ENCODE measurements around the gene TLN1. TPM values are rescaled to one million over a fixed set of nuclear protein-coding genes. Genes with fewer than 3 reads are reported as not detected.

The TLN1 gene
- polyA plus RNA-seq, 2 of the 4 experiments (the other 2 are of a cell fraction) = 65.5 to 108 TPM

DNA sequence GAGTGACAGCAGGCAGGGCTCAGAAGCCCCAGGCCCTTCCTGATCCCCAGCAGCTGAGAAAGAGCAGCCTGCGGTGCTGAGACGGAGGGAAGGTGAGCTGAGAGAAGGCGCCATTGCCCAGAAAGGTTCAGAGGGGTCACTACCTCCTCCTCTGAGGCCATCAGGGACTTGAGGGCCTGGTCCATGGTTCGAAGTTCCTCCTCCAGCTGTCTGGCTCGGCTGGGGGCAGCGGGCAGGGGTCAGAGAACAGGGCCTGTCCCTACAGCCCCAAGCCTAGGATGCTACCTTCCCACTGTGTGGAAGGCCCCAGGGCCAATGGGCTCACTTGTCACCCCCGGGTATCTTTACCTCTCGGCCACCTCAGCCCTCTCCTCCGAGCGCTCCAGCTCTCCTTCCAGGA lies 47.1 kb downstream of the TLN1 start:
- DNase-seq (ENCODE audit: low read depth in 1 of 2, low spot score in 1 of 2) (no peak), FAIRE-seq (no peak), ATAC-seq (no peak)
- Histone ChIP-seq H3K4me1 (peaks cover 47% of the 10 kb centered on the region), H3K4me3 (no peak overlapping the region), H3K9me3 (no peaks in the 10 kb centered on the region), H3K4me2 (no peak overlapping the region), H3K27ac (no peak overlapping the region)
- WGBS (ENCODE audit: missing lambda C conversion rate) = 97% methylated on average over 10 of the region's 10 CpGs
- CTCF ChIA-PET = interaction anchor here (0.7 to 18.3 kb wide), 7 partner anchors 12 to 204 kb away, joined by 3 to 498 read pairs (median 12); partner anchors contain the start of genes ARHGEF39, CA9, CCDC107 and RMRP
- POLR2A ChIA-PET = no interaction called here
- TF ChIP-seq KDM1A (IDR thresholded peaks at IDR 0.05; ENCODE audit: low read depth) (no peak), JUN (IDR thresholded peaks at IDR 0.05) (no peak), ZSCAN20 (CRISPR knock-in tag; IDR thresholded peaks at IDR 0.05) (no peak), HES2 (IDR thresholded peaks at IDR 0.05) (no peak), JUNB (IDR thresholded peaks at IDR 0.05) (no peak), CHD2 (IDR thresholded peaks at IDR 0.05; ENCODE audit: low read length, partially characterized antibody) (no peak), RNF2 (IDR thresholded peaks at IDR 0.05; ENCODE audit: borderline replicate concordance, low read depth) (no peak), SMC3 (IDR thresholded peaks at IDR 0.05) (no peak), NR3C1 (IDR thresholded peaks at IDR 0.05) (no peak), TP53 (CRISPR knock-in tag; IDR thresholded peaks at IDR 0.05) (no peak), POLR2A (IDR thresholded peaks at IDR 0.05; ENCODE audit: low read length) (no peak), FOSL2 (IDR thresholded peaks at IDR 0.05) (no peak), FOSL2 (CRISPR knock-in tag; IDR thresholded peaks at IDR 0.05) (no peak), MAFK (IDR thresholded peaks at IDR 0.05; ENCODE audit: partially characterized antibody) (no peak), ATOH8 (CRISPR knock-in tag; IDR thresholded peaks at IDR 0.05; ENCODE audit: low read depth) (no peak), BHLHE40 (IDR thresholded peaks at IDR 0.05; ENCODE audit: low read depth, low read length) (no peak), POLR2AphosphoS2 (conservative IDR thresholded peaks at IDR 0.05; ENCODE audit: low read length) (no peak), CBX2 (IDR thresholded peaks at IDR 0.05; ENCODE audit: borderline replicate concordance, low read depth) (no peak), EP300 (IDR thresholded peaks at IDR 0.05) (no peak)
- TF ChIP-seq, protein P1, sequence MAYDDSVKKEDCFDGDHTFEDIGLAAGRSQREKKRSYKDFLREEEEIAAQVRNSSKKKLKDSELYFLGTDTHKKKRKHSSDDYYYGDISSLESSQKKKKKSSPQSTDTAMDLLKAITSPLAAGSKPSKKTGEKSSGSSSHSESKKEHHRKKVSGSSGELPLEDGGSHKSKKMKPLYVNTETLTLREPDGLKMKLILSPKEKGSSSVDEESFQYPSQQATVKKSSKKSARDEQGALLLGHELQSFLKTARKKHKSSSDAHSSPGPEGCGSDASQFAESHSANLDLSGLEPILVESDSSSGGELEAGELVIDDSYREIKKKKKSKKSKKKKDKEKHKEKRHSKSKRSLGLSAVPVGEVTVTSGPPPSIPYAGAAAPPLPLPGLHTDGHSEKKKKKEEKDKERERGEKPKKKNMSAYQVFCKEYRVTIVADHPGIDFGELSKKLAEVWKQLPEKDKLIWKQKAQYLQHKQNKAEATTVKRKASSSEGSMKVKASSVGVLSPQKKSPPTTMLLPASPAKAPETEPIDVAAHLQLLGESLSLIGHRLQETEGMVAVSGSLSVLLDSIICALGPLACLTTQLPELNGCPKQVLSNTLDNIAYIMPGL (CRISPR knock-in tag; IDR thresholded peaks at IDR 0.05; ENCODE audit: borderline replicate concordance) = no peak

GRCh38 chr9:35683323-35683722 lies 48.7 kb downstream of the TLN1 start:
- peaks cover 43% of the 10 kb centered on the region for H3K4me1 ChIP-seq
- H3K9me3 ChIP-seq = no peaks in the 10 kb centered on the region
- DNase-seq (ENCODE audit: low read depth in 1 of 2, low spot score in 1 of 2) = no peak
- ATAC-seq = no peak
- 88% methylated on average over 2 of the region's 2 CpGs for WGBS (ENCODE audit: missing lambda C conversion rate)
- TF ChIP-seq, protein P1 (CRISPR knock-in tag; IDR thresholded peaks at IDR 0.05; ENCODE audit: borderline replicate concordance) = no peak
- no peak for TF ChIP-seq EHF (CRISPR knock-in tag; IDR thresholded peaks at IDR 0.05)
- TF ChIP-seq, protein P2, sequence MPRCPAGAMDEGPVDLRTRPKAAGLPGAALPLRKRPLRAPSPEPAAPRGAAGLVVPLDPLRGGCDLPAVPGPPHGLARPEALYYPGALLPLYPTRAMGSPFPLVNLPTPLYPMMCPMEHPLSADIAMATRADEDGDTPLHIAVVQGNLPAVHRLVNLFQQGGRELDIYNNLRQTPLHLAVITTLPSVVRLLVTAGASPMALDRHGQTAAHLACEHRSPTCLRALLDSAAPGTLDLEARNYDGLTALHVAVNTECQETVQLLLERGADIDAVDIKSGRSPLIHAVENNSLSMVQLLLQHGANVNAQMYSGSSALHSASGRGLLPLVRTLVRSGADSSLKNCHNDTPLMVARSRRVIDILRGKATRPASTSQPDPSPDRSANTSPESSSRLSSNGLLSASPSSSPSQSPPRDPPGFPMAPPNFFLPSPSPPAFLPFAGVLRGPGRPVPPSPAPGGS (IDR thresholded peaks at IDR 0.05) = no peak
- TF ChIP-seq, protein P3, sequence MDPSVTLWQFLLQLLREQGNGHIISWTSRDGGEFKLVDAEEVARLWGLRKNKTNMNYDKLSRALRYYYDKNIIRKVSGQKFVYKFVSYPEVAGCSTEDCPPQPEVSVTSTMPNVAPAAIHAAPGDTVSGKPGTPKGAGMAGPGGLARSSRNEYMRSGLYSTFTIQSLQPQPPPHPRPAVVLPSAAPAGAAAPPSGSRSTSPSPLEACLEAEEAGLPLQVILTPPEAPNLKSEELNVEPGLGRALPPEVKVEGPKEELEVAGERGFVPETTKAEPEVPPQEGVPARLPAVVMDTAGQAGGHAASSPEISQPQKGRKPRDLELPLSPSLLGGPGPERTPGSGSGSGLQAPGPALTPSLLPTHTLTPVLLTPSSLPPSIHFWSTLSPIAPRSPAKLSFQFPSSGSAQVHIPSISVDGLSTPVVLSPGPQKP (IDR thresholded peaks at IDR 0.05; ENCODE audit: low read depth, low read length) = no peak
- TF ChIP-seq CBX2 (IDR thresholded peaks at IDR 0.05; ENCODE audit: borderline replicate concordance, low read depth) = no peak
- no peak for TF ChIP-seq POLR2AphosphoS2 (conservative IDR thresholded peaks at IDR 0.05; ENCODE audit: low read length)
- TF ChIP-seq EHMT2 (IDR thresholded peaks at IDR 0.05; ENCODE audit: low read depth) = no peak
- TF ChIP-seq KDM5A (IDR thresholded peaks at IDR 0.05) = no peak
- no peak for TF ChIP-seq MAFK (IDR thresholded peaks at IDR 0.05; ENCODE audit: partially characterized antibody)
- no peak for TF ChIP-seq FOSB (CRISPR knock-in tag; IDR thresholded peaks at IDR 0.05)
- TF ChIP-seq MAX (IDR thresholded peaks at IDR 0.05) = no peak
- TF ChIP-seq RNF2 (IDR thresholded peaks at IDR 0.05; ENCODE audit: borderline replicate concordance, low read depth) = no peak
- no peak for TF ChIP-seq HDAC2 (IDR thresholded peaks at IDR 0.05)
- TF ChIP-seq BHLHE40 (IDR thresholded peaks at IDR 0.05; ENCODE audit: low read depth, low read length) = no peak
- no peak for TF ChIP-seq RARB (CRISPR knock-in tag; IDR thresholded peaks at IDR 0.05)
- TF ChIP-seq SMC3 (IDR thresholded peaks at IDR 0.05) = no peak
- no peak overlapping the region for H3K4me2 ChIP-seq
- ChIA-PET POLR2A (interaction anchor here (0.7 to 1.1 kb wide), 2 partner anchors 13 to 19 kb away, joined by 3 read pairs; no protein-coding TSS in a partner anchor), CTCF (interaction anchor here (1.4 to 18.3 kb wide), 5 partner anchors 13 to 199 kb away, joined by 3 to 498 read pairs (median 20); partner anchors contain the start of genes ARHGEF39, CA9, CCDC107 and RMRP)
- H3K27ac ChIP-seq = no peak overlapping the region; a peak in 1 of 6 replicates
- no peak overlapping the region for H3K4me3 ChIP-seq
- no peak for FAIRE-seq

Measured in A549 (cell line).